PC-9 (cell line): ENCODE measurements around the gene MEGF8. TPM values are rescaled to one million over a fixed set of nuclear protein-coding genes. Genes with fewer than 3 reads are reported as not detected.

Experiments
- BruUV-seq: library from RNA; stranded (reverse); fragments of 400-500 nt; replicated peaks from 2 replicates; lab custom pipeline; 2021; lab: Mats Ljungman, UMichigan
- CTCF ChIA-PET: fragments of 300-600 bp; sonication (Branson Sonifier 250); formaldehyde crosslinking; loops from one replicate; lab custom pipeline; 2022; ENCODE audit warnings: antibody characterized with exemption; lab: Charles Lee
- POLR2A ChIA-PET: fragments of 300-600 bp; sonication (Branson Sonifier 250); formaldehyde crosslinking; loops from one replicate; lab custom pipeline; 2022; ENCODE audit warnings: antibody characterized with exemption; ENCODE audit not compliant: unreplicated experiment; lab: Charles Lee
- DNase-seq, 2 experiments: peaks; one replicate each; pipeline versions ENCODE4 v3.0.0 to v3.0.0-alpha.2; 2015 to 2022; ENCODE audit warnings: mixed read lengths in 1 of 2
- H2AFZ ChIP-seq: fragments of 200-600 bp; sonication (generic); 2 replicates; pipeline ENCODE4 v1.8.1; 2017; ENCODE audit warnings: antibody characterized with exemption
- H3F3A ChIP-seq: fragments of 200-600 bp; sonication (generic); 2 replicates; pipeline ENCODE4 v1.8.1; 2017; ENCODE audit warnings: antibody characterized with exemption, mild to moderate bottlenecking, low read depth; ENCODE audit not compliant: insufficient read depth
- H3K27ac ChIP-seq: fragments of 200-600 bp; sonication (generic); 2 replicates; pipeline ENCODE4 v1.6.1; 2016; ENCODE audit warnings: mixed run types
- H3K27me3 ChIP-seq: fragments of 200-600 bp; sonication (generic); 2 replicates; pipeline ENCODE4 v1.6.1; 2016; ENCODE audit warnings: low read depth, mixed run types; ENCODE audit not compliant: insufficient read depth
- H3K36me3 ChIP-seq: fragments of 200-600 bp; sonication (generic); 2 replicates; pipeline ENCODE4 v1.6.1; 2016; ENCODE audit warnings: low read depth, mixed run types
- H3K4me1 ChIP-seq: fragments of 200-600 bp; sonication (generic); replicated peaks from 2 replicates; pipeline ENCODE4 v1.6.1; 2016; ENCODE audit warnings: mixed run types; ENCODE audit not compliant: insufficient read depth
- H3K4me2 ChIP-seq: fragments of 200-600 bp; sonication (generic); 2 replicates; pipeline ENCODE4 v1.6.1; 2017; ENCODE audit warnings: mixed run types
- H3K4me3 ChIP-seq: fragments of 200-600 bp; sonication (generic); 2 replicates; pipeline ENCODE4 v1.6.1; 2016; ENCODE audit warnings: mixed run types
- H3K79me2 ChIP-seq: fragments of 200-600 bp; sonication (generic); 2 replicates; pipeline ENCODE4 v1.6.1; 2017; ENCODE audit warnings: low read depth, mixed run types
- H3K9me2 ChIP-seq: fragments of 200-600 bp; sonication (generic); 2 replicates; pipeline ENCODE4 v1.8.1; 2017; ENCODE audit warnings: mild to moderate bottlenecking; ENCODE audit not compliant: insufficient read depth
- H3K9me3 ChIP-seq: fragments of 200-600 bp; sonication (generic); 2 replicates; pipeline ENCODE4 v1.8.1; 2016; ENCODE audit warnings: low read depth; ENCODE audit not compliant: insufficient read depth
- H4K20me1 ChIP-seq: fragments of 200-600 bp; sonication (generic); 2 replicates; pipeline ENCODE4 v1.8.1; 2017; ENCODE audit not compliant: insufficient read depth
- CTCF ChIP-seq: fragments of 200-600 bp; sonication (generic); conservative IDR thresholded peaks from 2 replicates; pipeline ENCODE4 v1.6.1; 2017; ENCODE audit warnings: mixed run types, antibody characterized with exemption, mild to moderate bottlenecking, moderate library complexity
- EZH2 ChIP-seq: fragments of 200-600 bp; sonication (generic); IDR thresholded peaks from 2 replicates; pipeline ENCODE4 v1.8.0; 2017; ENCODE audit warnings: antibody characterized with exemption, low read depth
- intact Hi-C: fragments of 100-400 bp; cut with micrococcal nuclease; formaldehyde crosslinking; loops from one replicate; pipeline ENCODE4 v1.10.0; 2022; ENCODE audit not compliant: unreplicated experiment
- total RNA-seq: library from RNA; stranded (reverse); gene quantifications from 2 replicates; pipeline ENCODE4 v1.2.3, GENCODE V29; 2021

The MEGF8 gene
- total RNA-seq, 1 experiment from 2014 or later: 40.6 TPM

- no peak overlapping the region for H2AFZ ChIP-seq
- no TSS peak for BruUV-seq
- H3K4me2 ChIP-seq: no peak overlapping the region
- no peak overlapping the region for H3K4me3 ChIP-seq
- intact Hi-C loops: no loop called here
- H3K9me2 ChIP-seq: no peaks in the 10 kb centered on the region
- ChIA-PET POLR2A (no interaction called here), CTCF (no interaction called here)
- no peaks in the 10 kb centered on the region for H4K20me1 ChIP-seq
- DNase-seq: no peak
- H3K27ac ChIP-seq: no peak overlapping the region
- H3K9me3 ChIP-seq: no peaks in the 10 kb centered on the region; the same call in 1 of the 2 replicates
- no peaks in the 10 kb centered on the region for H3K27me3 ChIP-seq
- H3K36me3 ChIP-seq: no peaks in the 10 kb centered on the region
- H3K79me2 ChIP-seq: no peaks in the 10 kb centered on the region
- no peaks in the 10 kb centered on the region for H3K4me1 ChIP-seq
- TF ChIP-seq CTCF: no peak
- no peak for TF ChIP-seq EZH2
- no peaks in the 10 kb centered on the region for H3F3A ChIP-seq
Observed at GRCh38 chr19:42360787-42361544, 35.5 kb downstream of the MEGF8 start.

DNA sequence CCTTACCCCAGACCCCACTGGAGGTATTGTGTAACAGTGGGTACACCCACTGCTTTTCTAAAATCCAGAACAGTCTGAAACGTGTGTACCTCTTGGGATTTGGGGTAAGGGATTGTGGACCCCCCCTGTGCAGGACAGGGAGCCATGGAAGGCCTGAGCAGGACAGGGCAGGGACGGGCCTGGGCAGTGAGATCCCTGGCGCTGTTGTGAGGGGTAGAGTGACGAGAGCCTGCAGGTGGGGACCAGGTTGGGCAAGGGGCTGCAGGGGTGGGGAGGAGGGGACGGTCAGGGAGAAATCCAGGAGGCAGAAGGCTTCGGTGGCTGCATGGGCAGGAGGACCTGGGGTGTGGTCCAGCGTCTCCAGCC lies 36.1 kb downstream of the MEGF8 start:
- no peak overlapping the region for H2AFZ ChIP-seq
- H3K9me2 ChIP-seq: no peaks in the 10 kb centered on the region
- H3K36me3 ChIP-seq: no peaks in the 10 kb centered on the region
- H3K27me3 ChIP-seq: no peaks in the 10 kb centered on the region
- intact Hi-C loops: no loop called here
- H3K79me2 ChIP-seq: no peaks in the 10 kb centered on the region
- ChIA-PET CTCF (no interaction called here), POLR2A (no interaction called here)
- no peaks in the 10 kb centered on the region for H3F3A ChIP-seq
- BruUV-seq: no TSS peak
- H3K4me1 ChIP-seq: no peaks in the 10 kb centered on the region
- TF ChIP-seq EZH2: no peak
- no peak for TF ChIP-seq CTCF
- H3K9me3 ChIP-seq: no peaks in the 10 kb centered on the region; the same call in 1 of the 2 replicates
- DNase-seq: no peak
- H3K27ac ChIP-seq: no peak overlapping the region
- H3K4me3 ChIP-seq: no peak overlapping the region
- no peak overlapping the region for H3K4me2 ChIP-seq
- no peaks in the 10 kb centered on the region for H4K20me1 ChIP-seq

DNA sequence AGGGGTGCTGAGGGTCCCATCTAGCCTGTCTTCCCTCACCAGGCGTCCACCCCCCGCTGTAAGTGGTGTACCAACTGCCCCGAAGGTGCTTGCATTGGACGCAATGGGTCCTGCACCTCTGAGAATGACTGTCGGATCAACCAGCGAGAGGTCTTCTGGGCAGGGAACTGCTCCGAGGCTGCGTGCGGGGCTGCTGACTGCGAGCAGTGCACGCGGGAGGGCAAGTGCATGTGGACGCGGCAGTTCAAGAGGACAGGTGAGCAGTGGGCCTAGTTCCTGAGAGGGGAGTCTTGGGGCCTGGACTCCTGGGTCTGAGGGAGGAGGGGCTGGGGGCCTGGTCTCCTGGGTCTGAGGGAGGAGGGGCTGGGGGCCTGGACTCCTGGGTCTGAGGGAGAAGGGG lies 36.9 kb downstream of the MEGF8 start:
- Histone ChIP-seq H3K27me3 (no peaks in the 10 kb centered on the region), H3K36me3 (no peaks in the 10 kb centered on the region), H3F3A (no peaks in the 10 kb centered on the region), H2AFZ (no peak overlapping the region), H3K4me1 (no peaks in the 10 kb centered on the region), H3K4me2 (no peak overlapping the region), H3K27ac (no peak overlapping the region), H3K4me3 (no peak overlapping the region), H4K20me1 (no peaks in the 10 kb centered on the region), H3K79me2 (no peaks in the 10 kb centered on the region), H3K9me2 (no peaks in the 10 kb centered on the region), H3K9me3 (no peaks in the 10 kb centered on the region; the same call in 1 of the 2 replicates)
- BruUV-seq: no TSS peak
- ChIA-PET POLR2A (no interaction called here), CTCF (no interaction called here)
- no peak for DNase-seq
- TF ChIP-seq EZH2 (no peak), CTCF (no peak)
- intact Hi-C loops: no loop called here
